IMR-90 (cell line): ENCODE results near the gene ZNF507. TPM values are rescaled to one million over a fixed set of nuclear protein-coding genes. Genes with fewer than 3 reads are reported as not detected.
A peak's percentile ranks its signal among the peaks of the same experiment; 100 is the strongest.

ENCODE experiments used
- ATAC-seq: fragments of 200-7000 bp; cut with Tn5 transposase; 2 replicates; pipeline ENCODE4 v1.9.1; 2020; ENCODE audit warnings: low read depth, mild to moderate bottlenecking, moderate library complexity
- BruUV-seq: library from RNA; stranded (reverse); fragments of 400-500 nt; replicated peaks from 2 replicates; lab custom pipeline; 2021; lab: Mats Ljungman, UMichigan
- CTCF ChIA-PET: fragments of 300-600 bp; formaldehyde crosslinking; extraction: SDS; loops from one replicate; lab custom pipeline; 2021; ENCODE audit warnings: antibody characterized with exemption; lab: Yijun Ruan, JAX
- POLR2A ChIA-PET: fragments of 300-600 bp; sonication (Branson Sonifier 250); formaldehyde crosslinking; loops from one replicate; lab custom pipeline; 2022; ENCODE audit warnings: antibody characterized with exemption; ENCODE audit not compliant: unreplicated experiment; lab: Charles Lee
- DNase-seq: peaks from one replicate; pipeline ENCODE4 v3.0.0; 2013
- H2AFZ ChIP-seq: replicated peaks from 2 replicates; pipeline ENCODE3; 2013; ENCODE audit warnings: low read length, mild to moderate bottlenecking; ENCODE audit not compliant: poor library complexity
- H2AK5ac ChIP-seq: 2 replicates; pipeline ENCODE4 v1.6.1; 2013; ENCODE audit warnings: low read depth, low read length, inconsistent platforms
- H2AK9ac ChIP-seq: replicated peaks from 2 replicates; pipeline ENCODE3; 2013; ENCODE audit warnings: mild to moderate bottlenecking, low read depth, low read length, moderate library complexity; ENCODE audit not compliant: poor library complexity
- H2BK120ac ChIP-seq: 2 replicates; pipeline ENCODE4 v1.6.1; 2013; ENCODE audit warnings: low read depth, low read length, inconsistent platforms
- H2BK15ac ChIP-seq: 3 replicates; pipeline ENCODE4 v1.6.1; 2013; ENCODE audit warnings: low read depth, low read length, inconsistent platforms
- H2BK20ac ChIP-seq: 2 replicates; pipeline ENCODE4 v1.6.1; 2013; ENCODE audit warnings: low read depth, mild to moderate bottlenecking, inconsistent platforms, low read length, moderate library complexity
- H2BK5ac ChIP-seq: 2 replicates; pipeline ENCODE4 v1.6.1; 2013; ENCODE audit warnings: mild to moderate bottlenecking, low read depth, low read length, inconsistent platforms; ENCODE audit not compliant: poor library complexity, severe bottlenecking
- H3K14ac ChIP-seq: replicated peaks from 2 replicates; pipeline ENCODE4 v1.6.1; 2013; ENCODE audit warnings: low read depth, low read length, inconsistent platforms
- H3K18ac ChIP-seq: 2 replicates; pipeline ENCODE4 v1.6.1; 2013; ENCODE audit warnings: low read depth, low read length, control low read depth
- H3K23ac ChIP-seq: 2 replicates; pipeline ENCODE4 v1.6.1; 2013; ENCODE audit warnings: low read depth, low read length, inconsistent platforms
- H3K27ac ChIP-seq: 2 replicates; pipeline ENCODE4 v1.5.1; 2013; ENCODE audit warnings: mild to moderate bottlenecking, control low read depth, low read length; ENCODE audit not compliant: insufficient read depth
- H3K27me3 ChIP-seq: 2 replicates; pipeline ENCODE4 v1.6.1; 2013; ENCODE audit warnings: low read length; ENCODE audit not compliant: control insufficient read depth, insufficient read depth
- H3K36me3 ChIP-seq: 2 replicates; pipeline ENCODE4 v1.6.1; 2013; ENCODE audit warnings: low read length, mixed read lengths; ENCODE audit not compliant: control insufficient read depth, insufficient read depth
- H3K4ac ChIP-seq: 2 replicates; pipeline ENCODE4 v1.6.1; 2013; ENCODE audit warnings: low read depth, low read length, inconsistent platforms
- H3K4me1 ChIP-seq: 2 replicates; pipeline ENCODE4 v1.6.1; 2013; ENCODE audit warnings: low read length, mixed read lengths; ENCODE audit not compliant: control insufficient read depth, insufficient read depth
- H3K4me2 ChIP-seq: 2 replicates; pipeline ENCODE4 v1.6.1; 2013; ENCODE audit warnings: low read depth, mild to moderate bottlenecking, control low read depth, low read length, moderate library complexity
- H3K4me3 ChIP-seq: 2 replicates; pipeline ENCODE4 v1.5.1; 2013; ENCODE audit warnings: low read depth, mild to moderate bottlenecking, control low read depth, low read length, moderate library complexity; ENCODE audit not compliant: insufficient read depth
- H3K56ac ChIP-seq: 2 replicates; pipeline ENCODE4 v1.6.1; 2013; ENCODE audit warnings: low read length, inconsistent platforms; ENCODE audit not compliant: insufficient read depth; ENCODE audit errors: extremely low read depth
- H3K79me1 ChIP-seq, 2 experiments: 2 replicates each; pipeline ENCODE4 v1.6.1; 2013; ENCODE audit warnings: low read length in 2 of 2, inconsistent platforms in 1 of 2, low read depth in 1 of 2
- H3K9ac ChIP-seq: 2 replicates; pipeline ENCODE4 v1.6.1; 2013; ENCODE audit warnings: low read depth, low read length, control low read depth
- H3K9me1 ChIP-seq: 2 replicates; pipeline ENCODE4 v1.6.1; 2013; ENCODE audit warnings: low read length, inconsistent platforms; ENCODE audit not compliant: insufficient read depth
- H3K9me3 ChIP-seq: 2 replicates; pipeline ENCODE4 v1.6.1; 2013; ENCODE audit warnings: low read length; ENCODE audit not compliant: control insufficient read depth, insufficient read depth
- H4K20me1 ChIP-seq: 2 replicates; pipeline ENCODE4 v1.6.1; 2013; ENCODE audit warnings: low read length, inconsistent platforms; ENCODE audit not compliant: insufficient read depth
- H4K5ac ChIP-seq: 2 replicates; pipeline ENCODE4 v1.6.1; 2013; ENCODE audit warnings: mild to moderate bottlenecking, low read depth, low read length, control low read depth
- H4K8ac ChIP-seq, 2 experiments: 2 replicates each; pipeline ENCODE4 v1.6.1; 2013; ENCODE audit warnings: low read depth in 2 of 2, low read length in 2 of 2, control low read depth in 1 of 2, inconsistent platforms in 1 of 2
- H4K91ac ChIP-seq: 2 replicates; pipeline ENCODE4 v1.6.1; 2013; ENCODE audit warnings: low read depth, low read length, inconsistent platforms; ENCODE audit not compliant: insufficient read depth
- MXI1 ChIP-seq: IDR thresholded peaks from 2 replicates; pipeline ENCODE4 v1.6.1; 2012; ENCODE audit warnings: low read depth, mild to moderate bottlenecking, low read length, moderate library complexity, borderline replicate concordance
- WGBS, 2 experiments: methylation state at CpG; one replicate each; pipeline versions ENCODE4 v1.1.5 to v1.1.7; 2013; ENCODE audit warnings: missing lambda C conversion rate in 2 of 2; ENCODE audit not compliant: insufficient read length in 1 of 2; ENCODE audit errors: extremely low coverage in 2 of 2; 5-methylcytosine and 5-hydroxymethylcytosine counted together
- dilution Hi-C: fragments of 300-500 bp; cut with HindIII; formaldehyde crosslinking; loops from one replicate; pipeline ENCODE4 v1.14.3; 2018; ENCODE audit warnings: low sequenced_read_pairs; ENCODE audit not compliant: unreplicated experiment
- in situ Hi-C: fragments of 300-500 bp; cut with MboI; formaldehyde crosslinking; loops from 3 replicates; pipeline ENCODE4 v1.14.3; 2019; ENCODE audit warnings: low sequenced_read_pairs, inconsistent platforms, mixed read lengths
- intact Hi-C: fragments of 100-400 bp; cut with micrococcal nuclease; formaldehyde crosslinking; loops from 2 replicates; pipeline ENCODE4 v1.10.0; 2022
- polyA plus RNA-seq, 3 experiments: library from polyadenylated mRNA; depleted of rRNA; stranded (reverse); fragments of >200 nt; gene quantifications; 2 replicates each; pipeline ENCODE4 v1.2.3, GENCODE V29; 2012; ENCODE audit warnings: low replicate concordance in 1 of 3
- total RNA-seq: library from RNA; depleted of rRNA; stranded (reverse); fragments of >200 nt; gene quantifications from 2 replicates; pipeline ENCODE4 v1.2.3, GENCODE V29; 2012
- TF ChIP-seq, protein P1 (sequence below): conservative IDR thresholded peaks from 2 replicates; pipeline ENCODE4 v1.5.1; 2012; ENCODE audit warnings: mild to moderate bottlenecking, low read depth, low read length, improper control_type of control experiment

The ZNF507 gene
- total and polyA plus RNA-seq, 2 of the 4 experiments (the other 2 are of a cell fraction), result 9.6 to 19.9 TPM

DNA sequence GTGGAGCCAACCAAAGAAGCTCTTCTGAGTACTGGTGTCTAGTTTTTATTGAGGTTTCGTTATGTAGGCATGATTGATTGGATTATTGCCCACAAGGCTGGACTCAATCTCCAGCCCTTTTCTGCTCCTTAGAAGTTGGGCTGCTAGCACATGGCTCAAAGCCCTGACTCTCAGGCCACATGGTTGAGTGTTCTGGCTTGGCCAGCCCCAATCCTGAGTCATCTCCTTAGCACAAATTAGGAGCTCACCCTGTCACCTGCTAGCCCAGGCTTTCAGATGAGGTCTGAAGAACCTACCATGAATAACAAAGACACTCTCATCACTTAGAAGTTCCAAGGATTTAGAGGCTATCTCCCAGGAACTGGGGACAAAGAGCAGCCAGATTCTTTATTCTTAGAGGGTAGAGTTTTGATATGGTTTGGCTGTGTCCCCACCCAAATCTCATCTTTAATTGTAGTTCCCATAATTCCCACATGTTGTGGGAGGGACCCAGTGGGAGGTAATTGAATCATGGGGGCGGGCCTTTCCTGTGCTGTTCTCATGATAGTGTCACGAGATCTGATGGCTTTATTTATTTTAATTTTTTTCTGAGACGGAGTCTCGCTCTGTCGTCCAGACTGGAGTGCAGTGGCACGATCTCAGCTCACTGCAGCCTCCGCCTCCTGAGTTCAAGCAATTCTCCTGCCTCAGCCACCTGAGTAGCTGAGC lies 71.5 kb downstream of the ZNF507 start:
- peaks cover 12 to 15% of the 10 kb centered on the region in 2 experiments; a peak in 3 of 4 replicates for H3K79me1 ChIP-seq
- dilution Hi-C loops, result no loop called here
- no peak overlapping the region for H2BK120ac ChIP-seq
- WGBS, 2 experiments, result no CpG with 5 or more reads among the region's 8 CpGs
- no peak overlapping the region for H3K9ac ChIP-seq
- no peak overlapping the region for H4K8ac ChIP-seq
- H2AFZ ChIP-seq, result no peak overlapping the region
- BruUV-seq, result no TSS peak
- no peaks in the 10 kb centered on the region for H4K20me1 ChIP-seq
- intact Hi-C loops, result no loop called here
- ChIA-PET POLR2A (no interaction called here), CTCF (interaction anchor here (0.5 kb wide), 1 partner anchor 31 kb away, joined by 3 read pairs; no protein-coding TSS in a partner anchor)
- no peak overlapping the region for H2AK5ac ChIP-seq
- H3K23ac ChIP-seq, result no peak overlapping the region
- H4K5ac ChIP-seq, result no peak overlapping the region
- no peak overlapping the region for H3K18ac ChIP-seq
- in situ Hi-C loops, result no loop called here
- no peaks in the 10 kb centered on the region for H3K4me1 ChIP-seq
- H3K27ac ChIP-seq, result no peak overlapping the region
- H3K14ac ChIP-seq, result no peak overlapping the region
- no peak overlapping the region for H3K4me3 ChIP-seq
- no peak overlapping the region for H2BK15ac ChIP-seq
- DNase-seq (peak; percentile 34), ATAC-seq (no peak)
- H3K9me1 ChIP-seq, result peaks cover 6% of the 10 kb centered on the region
- H3K27me3 ChIP-seq, result no peaks in the 10 kb centered on the region
- no peak overlapping the region for H2BK20ac ChIP-seq
- no peak overlapping the region for H4K91ac ChIP-seq
- H3K56ac ChIP-seq, result no peak overlapping the region
- TF ChIP-seq MXI1, result 0 out of 2 replicates have a peak, but pooled peaks have one; percentile 55
- TF ChIP-seq, protein P1, sequence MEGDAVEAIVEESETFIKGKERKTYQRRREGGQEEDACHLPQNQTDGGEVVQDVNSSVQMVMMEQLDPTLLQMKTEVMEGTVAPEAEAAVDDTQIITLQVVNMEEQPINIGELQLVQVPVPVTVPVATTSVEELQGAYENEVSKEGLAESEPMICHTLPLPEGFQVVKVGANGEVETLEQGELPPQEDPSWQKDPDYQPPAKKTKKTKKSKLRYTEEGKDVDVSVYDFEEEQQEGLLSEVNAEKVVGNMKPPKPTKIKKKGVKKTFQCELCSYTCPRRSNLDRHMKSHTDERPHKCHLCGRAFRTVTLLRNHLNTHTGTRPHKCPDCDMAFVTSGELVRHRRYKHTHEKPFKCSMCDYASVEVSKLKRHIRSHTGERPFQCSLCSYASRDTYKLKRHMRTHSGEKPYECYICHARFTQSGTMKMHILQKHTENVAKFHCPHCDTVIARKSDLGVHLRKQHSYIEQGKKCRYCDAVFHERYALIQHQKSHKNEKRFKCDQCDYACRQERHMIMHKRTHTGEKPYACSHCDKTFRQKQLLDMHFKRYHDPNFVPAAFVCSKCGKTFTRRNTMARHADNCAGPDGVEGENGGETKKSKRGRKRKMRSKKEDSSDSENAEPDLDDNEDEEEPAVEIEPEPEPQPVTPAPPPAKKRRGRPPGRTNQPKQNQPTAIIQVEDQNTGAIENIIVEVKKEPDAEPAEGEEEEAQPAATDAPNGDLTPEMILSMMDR, result no peak
- H3K4ac ChIP-seq, result no peak overlapping the region
- H2BK5ac ChIP-seq, result no peak overlapping the region
- H2AK9ac ChIP-seq, result no peak overlapping the region
- H3K4me2 ChIP-seq, result no peak overlapping the region
- peaks cover 41% of the 10 kb centered on the region for H3K36me3 ChIP-seq
- no peaks in the 10 kb centered on the region for H3K9me3 ChIP-seq
